Activated T-helper 1 cell treated with anti-CD3 and anti-CD28 coated beads, Interleukin-12 subunit alpha, Interleukin-12 subunit beta, Interleukin-2, Interleukin-4 antibody, amounts not matched to agents 30 ng/mL and 10 ng/mL and 1 ng/mL, durations not matched to agents 14 hours and 24 hours and 36 hours (primary cell): ENCODE results near the gene PLLP. TPM values are rescaled to one million over a fixed set of nuclear protein-coding genes. Genes with fewer than 3 reads are reported as not detected.
"Not testable (repeated sequence)": the region's sequence is repeated elsewhere in the genome, so short reads cannot be mapped to it uniquely, and the experiment has no call there.

Experiments
- DNase-seq: peaks from one replicate; pipeline ENCODE4 v3.0.0; 2021; ENCODE audit warnings: low spot score
- H3K27ac Mint-ChIP-seq: one replicate; pipeline ENCODE4 v1.8.0; 2021; ENCODE audit warnings: mild to moderate bottlenecking, mixed read lengths
- H3K27me3 Mint-ChIP-seq: one replicate; pipeline ENCODE4 v1.8.0; 2022; ENCODE audit warnings: mild to moderate bottlenecking, moderate library complexity, mixed read lengths; ENCODE audit not compliant: insufficient read depth
- H3K36me3 Mint-ChIP-seq: one replicate; pipeline ENCODE4 v1.8.0; 2021; ENCODE audit warnings: low read depth, mixed read lengths
- H3K4me1 Mint-ChIP-seq: one replicate; pipeline ENCODE4 v1.8.0; 2021; ENCODE audit warnings: low read depth, mixed read lengths
- H3K4me3 Mint-ChIP-seq: one replicate; pipeline ENCODE4 v1.8.0; 2021; ENCODE audit warnings: mild to moderate bottlenecking, moderate library complexity, mixed read lengths
- H3K9me3 Mint-ChIP-seq: one replicate; pipeline ENCODE4 v1.8.0; 2021; ENCODE audit warnings: mixed read lengths
- intact Hi-C: fragments of 100-400 bp; cut with micrococcal nuclease; formaldehyde crosslinking; loops from one replicate; pipeline ENCODE4 v1.15.1; 2024
- total RNA-seq: library from RNA; stranded (reverse); gene quantifications from 2 replicates; pipeline ENCODE4 v1.2.3, GENCODE V29; 2022

PLLP gene
- total RNA-seq, 1 donor from 2014 or later = 0.26 TPM

DNA sequence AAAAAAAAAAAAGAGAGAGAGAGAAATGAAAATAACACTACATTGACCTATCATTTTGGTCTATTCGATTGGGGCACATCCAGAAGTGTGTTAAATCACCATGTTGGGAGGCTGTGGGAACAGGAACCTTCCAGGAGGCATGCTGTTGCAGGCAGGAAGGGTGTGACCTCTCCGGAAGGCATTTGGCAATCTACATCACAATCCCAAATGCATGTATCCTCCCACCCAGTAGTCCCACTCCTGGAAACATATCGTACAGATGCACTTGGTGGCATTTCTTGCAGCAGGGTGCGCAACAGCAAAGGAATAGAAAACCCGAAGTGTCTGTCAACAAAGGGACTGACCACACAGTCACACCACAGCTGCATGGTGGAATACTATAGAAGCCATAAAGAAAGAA, 7.9 kb downstream of the PLLP start:
- Mint-ChIP-seq H3K27ac (no peak overlapping the region), H3K36me3 (no peaks in the 10 kb centered on the region), H3K4me1 (peaks cover 16% of the 10 kb centered on the region), H3K4me3 (no peak overlapping the region), H3K27me3 (peaks cover 14% of the 10 kb centered on the region), H3K9me3 (no peaks in the 10 kb centered on the region)
- intact Hi-C loops = no loop called here
- DNase-seq = no peak

DNA sequence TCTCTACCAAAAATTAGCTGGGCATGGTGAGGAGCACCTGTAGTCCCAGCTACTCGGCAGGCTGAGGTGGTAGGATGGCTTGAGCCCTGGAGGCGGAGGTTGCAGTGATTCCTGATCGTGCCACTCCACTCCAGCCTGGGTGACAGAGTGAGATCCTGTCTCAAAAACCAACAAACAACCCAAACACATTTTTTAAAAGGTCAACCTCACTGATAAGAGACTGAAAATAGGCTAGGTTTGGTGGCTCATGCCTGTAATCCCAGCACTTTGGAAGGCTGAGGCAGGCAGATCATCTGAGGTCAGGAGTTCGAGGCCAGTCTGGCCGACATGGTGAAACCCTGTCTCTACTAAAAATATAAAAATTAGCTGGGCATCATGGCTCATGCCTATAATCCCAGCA, 8.5 kb downstream of the PLLP start:
- intact Hi-C loops, H3K27ac Mint-ChIP-seq, H3K4me3 Mint-ChIP-seq, DNase-seq, H3K9me3 Mint-ChIP-seq, H3K27me3 Mint-ChIP-seq, H3K36me3 Mint-ChIP-seq: not testable (repeated sequence)
- peaks cover 16% of the 10 kb centered on the region for H3K4me1 Mint-ChIP-seq

DNA sequence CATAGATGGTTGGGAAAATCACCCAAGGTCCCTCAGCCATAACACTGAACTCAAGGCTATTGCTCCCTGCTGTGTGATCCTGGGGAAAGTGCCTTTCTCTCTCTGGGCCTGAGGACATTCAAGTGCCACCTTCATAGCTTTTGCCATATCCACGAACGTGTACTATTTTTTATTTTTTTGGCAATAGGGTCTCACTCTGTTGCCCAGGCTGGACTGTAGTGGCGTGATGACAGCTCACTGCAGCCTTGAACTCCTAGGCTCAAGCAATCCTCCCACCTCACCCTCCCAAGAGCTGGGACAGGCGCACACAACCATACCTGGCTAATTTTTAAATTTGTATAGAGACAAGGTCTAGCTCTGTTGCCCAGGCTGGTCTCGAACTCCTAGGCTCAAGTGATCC, 10.6 kb downstream of the PLLP start:
- Mint-ChIP-seq H3K9me3 (no peaks in the 10 kb centered on the region), H3K27me3 (peaks cover 4% of the 10 kb centered on the region), H3K4me3 (no peak overlapping the region), H3K4me1 (peaks cover 16% of the 10 kb centered on the region), H3K27ac (no peak overlapping the region), H3K36me3 (no peaks in the 10 kb centered on the region)
- DNase-seq = no peak
- intact Hi-C loops = no loop called here

DNA sequence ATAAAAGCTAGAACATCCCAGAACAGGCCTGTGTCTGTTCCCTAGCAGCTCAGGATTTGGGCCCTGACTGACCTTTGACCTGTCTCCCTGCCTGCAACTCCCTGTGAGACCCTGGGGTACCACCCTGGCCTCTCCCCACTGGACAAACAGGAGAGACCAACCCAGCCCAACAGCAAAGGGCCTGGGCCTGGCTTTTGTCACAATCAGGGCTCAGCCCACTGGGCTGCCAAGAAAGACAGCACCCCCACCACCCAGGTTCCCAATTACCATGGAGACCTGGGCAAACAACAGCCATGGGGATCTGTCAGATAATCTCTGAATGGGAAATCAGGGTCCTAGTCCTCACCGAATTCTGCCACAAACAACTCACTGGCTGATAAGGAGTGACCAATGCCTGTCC, 11.1 kb downstream of the PLLP start:
- peaks cover 4% of the 10 kb centered on the region for H3K27me3 Mint-ChIP-seq
- intact Hi-C loops = no loop called here
- no peaks in the 10 kb centered on the region for H3K36me3 Mint-ChIP-seq
- H3K4me3 Mint-ChIP-seq = no peak overlapping the region
- no peaks in the 10 kb centered on the region for H3K9me3 Mint-ChIP-seq
- H3K27ac Mint-ChIP-seq = no peak overlapping the region
- DNase-seq = no peak
- H3K4me1 Mint-ChIP-seq = peaks cover 16% of the 10 kb centered on the region

DNA sequence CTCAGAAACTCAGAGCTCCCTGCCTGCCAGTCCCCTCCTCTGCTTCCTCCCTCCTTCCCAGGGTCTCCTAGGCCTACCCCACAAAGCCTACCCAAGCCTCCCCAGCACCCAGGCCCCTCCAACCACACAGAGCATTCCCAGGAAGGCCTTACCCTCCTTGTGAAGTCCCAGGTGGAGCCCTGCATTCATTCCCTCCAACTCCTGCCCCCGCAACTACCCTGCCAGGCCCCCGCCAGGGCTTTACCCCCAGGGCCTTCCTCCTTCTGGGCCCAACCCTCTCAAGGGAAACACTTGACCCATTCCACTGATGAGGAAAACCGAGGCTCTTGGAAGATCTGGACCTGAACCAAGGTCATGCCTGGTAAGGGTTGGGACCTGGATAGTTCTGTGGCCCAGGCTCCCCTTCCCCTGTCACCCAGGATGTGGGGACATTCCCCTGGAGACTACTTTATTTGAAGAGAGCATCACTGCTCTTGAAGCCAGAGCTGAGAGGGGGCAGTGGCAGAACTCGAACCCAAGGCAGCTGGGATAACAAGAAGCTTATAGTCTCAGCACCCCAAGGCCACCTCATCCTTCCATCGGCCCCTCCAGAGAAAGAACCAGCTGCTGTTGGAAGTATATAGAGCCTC, 12.5 kb downstream of the PLLP start:
- H3K27ac Mint-ChIP-seq = no peak overlapping the region
- intact Hi-C loops = no loop called here

DNA sequence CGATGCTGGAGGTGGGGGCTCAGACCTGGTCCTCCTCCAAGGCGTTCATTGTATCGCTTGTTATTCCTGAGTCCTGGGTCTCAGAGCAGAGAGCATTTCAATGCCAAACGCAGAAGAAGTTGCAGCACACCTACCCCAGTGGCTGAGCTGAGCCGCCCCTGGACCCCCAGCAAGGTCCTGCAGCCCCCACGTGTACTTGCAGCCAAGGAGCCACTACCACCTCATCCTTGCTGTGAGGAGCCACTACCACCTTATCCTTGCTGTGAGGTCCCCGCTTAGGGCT, 13.5 kb downstream of the PLLP start:
- DNase-seq = no peak
- Mint-ChIP-seq H3K4me1 (peaks cover 12% of the 10 kb centered on the region), H3K9me3 (no peaks in the 10 kb centered on the region)

More for the DNA sequence above, 12.5 kb downstream of the PLLP start:
- DNase-seq = no peak
- Mint-ChIP-seq H3K4me1 (peaks cover 8% of the 10 kb centered on the region), H3K36me3 (no peaks in the 10 kb centered on the region), H3K4me3 (no peak overlapping the region), H3K9me3 (no peaks in the 10 kb centered on the region), H3K27me3 (no peaks in the 10 kb centered on the region)

DNA sequence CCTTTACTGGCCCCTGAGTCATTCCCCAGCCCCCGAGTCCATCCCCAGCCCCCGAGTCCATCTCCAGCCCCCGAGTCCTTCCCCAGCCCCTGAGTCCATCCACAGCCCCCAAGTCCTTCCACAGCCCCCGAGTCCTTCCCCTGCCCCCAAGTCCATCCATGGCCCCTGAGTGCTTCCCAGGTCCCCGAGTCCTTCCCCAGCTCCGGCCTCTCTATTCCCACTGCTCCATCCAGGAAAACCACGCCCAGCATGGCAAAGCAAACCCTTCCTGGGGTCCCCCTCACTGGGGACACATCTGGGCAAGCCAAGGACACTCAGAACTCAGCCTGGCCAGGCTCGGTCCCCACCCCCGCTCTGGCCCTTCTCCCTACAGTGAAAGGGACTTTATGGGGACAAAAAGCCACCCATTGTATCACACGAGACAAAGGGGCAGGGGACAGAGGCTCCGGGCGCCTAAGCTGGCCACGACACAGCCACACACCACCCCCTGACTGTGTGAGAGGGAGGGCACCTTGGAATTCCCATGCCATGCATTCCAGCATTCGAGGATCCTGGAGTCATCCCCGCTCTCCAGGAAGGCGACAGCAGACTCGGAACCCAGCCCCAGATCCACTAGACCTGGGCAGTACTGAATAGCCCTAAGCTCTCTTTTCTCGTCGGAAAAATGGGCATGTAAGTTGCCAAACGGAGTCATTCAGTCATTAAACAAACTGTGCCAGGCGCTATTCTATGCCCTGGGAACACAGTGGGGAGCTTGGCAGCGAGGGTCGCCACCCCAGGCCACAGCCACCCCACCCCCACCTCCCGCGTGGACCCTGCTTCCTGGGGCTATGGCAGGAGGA, 14.0 kb downstream of the PLLP start:
- no peaks in the 10 kb centered on the region for H3K27me3 Mint-ChIP-seq
- no peaks in the 10 kb centered on the region for H3K9me3 Mint-ChIP-seq
- intact Hi-C loops = no loop called here
- H3K36me3 Mint-ChIP-seq = no peaks in the 10 kb centered on the region
- no peak for DNase-seq
- H3K4me1 Mint-ChIP-seq = peaks cover 13% of the 10 kb centered on the region
- no peak overlapping the region for H3K27ac Mint-ChIP-seq
- no peak overlapping the region for H3K4me3 Mint-ChIP-seq

More for the DNA sequence above, 13.5 kb downstream of the PLLP start:
- intact Hi-C loops = no loop called here
- Mint-ChIP-seq H3K27me3 (no peaks in the 10 kb centered on the region), H3K27ac (no peak overlapping the region), H3K4me3 (no peak overlapping the region), H3K36me3 (no peaks in the 10 kb centered on the region)

DNA sequence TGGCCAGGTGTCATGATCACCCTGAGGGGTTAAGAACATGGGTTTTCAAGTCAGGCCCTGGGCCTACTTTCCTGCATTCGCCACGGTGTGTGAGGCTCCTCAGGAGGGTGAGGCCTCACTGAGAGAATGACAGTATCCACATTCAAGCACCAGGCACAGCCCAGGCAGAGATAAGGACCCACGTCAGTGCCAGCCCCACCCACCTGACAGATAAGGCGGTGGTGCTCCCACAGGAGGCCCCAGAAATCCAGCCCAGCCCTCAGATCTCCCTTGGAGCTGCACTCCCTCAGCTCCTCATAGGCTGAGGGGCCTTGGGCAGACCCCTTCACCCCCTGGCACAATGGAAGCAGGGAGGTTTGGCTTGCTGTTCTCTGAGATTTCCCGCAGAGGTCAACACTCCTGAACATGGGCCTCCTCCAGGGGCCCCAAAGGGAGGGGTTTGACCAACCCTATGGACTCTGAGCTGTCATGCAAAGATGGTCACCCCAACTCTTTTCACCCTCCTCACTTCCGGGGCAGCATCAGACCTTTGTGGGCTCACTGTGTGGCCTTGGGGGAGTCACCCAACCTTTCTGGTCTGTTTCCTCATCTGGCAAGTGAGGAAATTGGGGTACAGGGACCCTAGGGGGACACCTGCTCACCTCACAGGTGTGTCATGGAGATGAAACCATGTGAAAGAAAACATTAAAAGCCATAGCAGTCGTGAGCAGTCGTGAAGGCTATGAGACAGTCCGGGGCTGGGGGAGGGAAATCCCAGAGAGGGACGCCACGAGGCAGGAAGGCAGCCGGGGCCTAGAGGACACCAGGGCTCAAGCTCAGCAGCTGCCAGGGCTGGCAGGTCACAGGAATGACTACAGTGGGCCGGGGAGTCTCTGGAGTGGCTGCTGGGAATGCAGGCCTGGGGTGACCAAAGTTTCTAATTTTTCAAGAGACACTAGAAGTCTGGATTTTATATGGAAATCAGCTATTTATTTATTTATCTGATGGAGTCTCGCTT, 15.4 kb downstream of the PLLP start:
- no peak for DNase-seq
- Mint-ChIP-seq H3K4me1 (peaks cover 13% of the 10 kb centered on the region), H3K27ac (no peak overlapping the region), H3K36me3 (no peaks in the 10 kb centered on the region), H3K4me3 (no peak overlapping the region), H3K27me3 (no peaks in the 10 kb centered on the region), H3K9me3 (no peaks in the 10 kb centered on the region)
- intact Hi-C loops = no loop called here

DNA sequence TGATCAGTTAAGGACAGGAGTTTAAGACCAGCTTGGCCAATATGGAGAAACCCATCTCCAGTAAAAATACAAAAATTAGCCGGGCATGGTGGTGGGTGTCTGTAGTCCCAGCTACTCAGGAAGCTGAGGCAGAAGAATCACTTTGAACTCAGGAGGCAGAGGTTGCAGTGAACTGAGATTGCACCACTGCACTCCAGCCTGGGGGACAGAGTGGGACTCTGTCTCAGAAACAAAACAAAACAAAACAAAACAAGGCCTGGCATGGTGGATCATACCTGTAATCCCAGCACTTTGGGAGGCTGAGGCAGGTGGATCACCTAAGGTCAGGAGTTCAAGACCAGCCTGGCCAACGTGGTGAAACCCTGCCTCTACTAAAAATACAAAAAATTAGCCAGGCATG, 17.1 kb downstream of the PLLP start:
- DNase-seq, intact Hi-C loops, H3K36me3 Mint-ChIP-seq, H3K27me3 Mint-ChIP-seq, H3K27ac Mint-ChIP-seq, H3K4me3 Mint-ChIP-seq, H3K9me3 Mint-ChIP-seq: not testable (repeated sequence)
- H3K4me1 Mint-ChIP-seq = peaks cover 13% of the 10 kb centered on the region

DNA sequence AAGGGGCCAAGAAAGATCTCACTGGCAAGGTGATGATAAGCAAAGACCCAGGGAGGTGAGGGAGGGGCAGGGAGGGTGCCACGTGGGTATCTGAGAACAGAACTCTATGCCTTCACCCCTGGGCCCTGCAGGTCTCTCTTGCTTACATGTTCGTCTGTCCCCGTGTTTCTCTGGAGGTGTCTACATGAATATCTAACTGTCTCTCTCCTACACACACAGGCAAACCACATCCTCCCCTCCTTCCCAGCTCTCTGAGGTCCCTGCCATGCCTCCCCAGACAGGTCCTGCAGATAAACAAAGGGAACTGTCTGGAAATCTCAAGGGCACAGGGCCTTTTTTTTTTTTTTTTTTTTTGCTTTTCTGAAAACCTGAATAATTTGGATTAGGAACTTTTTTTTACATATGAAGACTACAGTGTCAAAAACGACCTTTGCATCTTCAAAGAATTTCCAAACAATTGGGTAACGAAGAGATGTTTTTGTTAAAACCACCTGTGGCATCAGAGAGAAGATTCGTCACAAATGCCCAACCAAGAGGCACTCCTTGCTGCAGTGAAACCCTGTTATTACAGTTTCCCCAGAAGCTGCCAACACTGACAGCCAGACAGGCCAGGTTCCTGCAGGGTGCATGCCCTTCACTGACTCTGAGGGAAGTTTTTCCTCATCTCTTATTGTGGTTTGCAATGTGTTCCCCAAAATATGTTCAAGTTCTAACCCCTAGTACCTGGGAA, 17.8 kb downstream of the PLLP start:
- Mint-ChIP-seq H3K4me3 (peak overlapping the region; percentile 43), H3K36me3 (no peaks in the 10 kb centered on the region), H3K9me3 (no peaks in the 10 kb centered on the region), H3K27me3 (no peaks in the 10 kb centered on the region), H3K4me1 (peaks cover 13% of the 10 kb centered on the region), H3K27ac (peak overlapping the region; percentile 75)
- no peak for DNase-seq
- intact Hi-C loops = no loop called here

DNA sequence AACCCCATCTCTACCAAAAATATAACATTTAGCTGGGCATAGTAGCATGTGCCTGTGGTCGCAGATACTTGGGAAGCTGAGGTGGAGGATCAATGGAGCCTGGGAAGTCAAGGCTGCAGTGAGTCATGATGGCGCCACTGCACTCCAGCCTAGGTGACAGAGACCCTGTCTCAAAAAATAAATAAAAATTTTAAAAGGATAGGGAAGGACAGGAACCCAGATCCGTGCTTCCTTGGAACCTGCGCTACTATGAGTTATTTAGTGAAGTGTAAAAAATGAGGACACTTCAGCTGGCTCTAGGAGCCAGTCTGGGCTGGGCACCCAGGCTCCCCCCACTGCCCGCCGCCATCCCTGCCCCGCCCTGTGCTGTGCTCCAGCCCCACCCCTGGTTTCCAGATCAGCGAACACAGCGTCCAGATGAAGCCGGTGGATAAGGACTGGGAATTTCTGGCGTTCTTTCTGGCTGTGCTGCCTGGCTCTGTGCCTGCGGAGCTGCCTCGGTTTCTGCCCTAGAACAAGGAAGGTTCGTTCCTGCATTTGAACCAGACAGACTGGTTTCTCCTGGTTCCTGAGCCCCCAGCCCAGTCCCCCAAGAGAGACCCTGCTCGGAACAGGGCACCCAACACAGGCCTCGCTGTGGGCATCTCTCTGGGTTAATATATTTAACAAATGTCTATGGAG, 18.5 kb downstream of the PLLP start:
- intact Hi-C loops = no loop called here
- peaks cover 13% of the 10 kb centered on the region for H3K4me1 Mint-ChIP-seq

DNA sequence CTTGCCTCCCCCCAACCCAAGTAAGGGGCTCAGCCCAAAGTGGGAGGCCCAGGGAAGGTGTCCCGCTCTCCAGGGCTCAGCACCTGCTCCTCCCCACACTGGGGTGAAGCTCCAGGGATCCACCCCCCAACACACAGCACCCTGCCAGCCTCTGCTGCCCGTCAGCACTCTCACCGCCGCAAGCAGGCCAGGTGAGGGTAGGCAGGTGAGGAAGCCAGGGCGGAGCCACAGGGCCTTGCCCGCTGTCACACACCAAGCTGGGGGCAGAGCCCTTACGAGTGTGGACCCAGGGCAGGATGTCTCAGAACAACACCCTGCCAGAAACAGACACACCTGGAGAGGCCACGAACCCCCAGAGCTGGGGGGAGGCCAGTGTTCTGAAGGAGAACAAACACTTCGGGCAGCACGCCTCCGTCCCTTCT, 19.5 kb downstream of the PLLP start:
- Mint-ChIP-seq H3K27me3 (no peaks in the 10 kb centered on the region), H3K9me3 (no peaks in the 10 kb centered on the region), H3K4me3 (no peak overlapping the region), H3K36me3 (no peaks in the 10 kb centered on the region), H3K4me1 (peaks cover 21% of the 10 kb centered on the region), H3K27ac (no peak overlapping the region)
- intact Hi-C loops = no loop called here
- DNase-seq = no peak

More for the DNA sequence above, 18.5 kb downstream of the PLLP start:
- Mint-ChIP-seq H3K27me3 (no peaks in the 10 kb centered on the region), H3K4me3 (peak overlapping the region; percentile 43), H3K36me3 (no peaks in the 10 kb centered on the region), H3K9me3 (no peaks in the 10 kb centered on the region), H3K27ac (peak overlapping the region; percentile 75)
- no peak for DNase-seq
